SK-N-SH (cell line): ENCODE measurements around the gene CBFA2T2. TPM values are rescaled to one million over a fixed set of nuclear protein-coding genes. Genes with fewer than 3 reads are reported as not detected.
A peak's percentile ranks its signal among the peaks of the same experiment; 100 is the strongest.

Experiments used
- CTCF ChIA-PET: fragments of 300-600, 350-600 bp; formaldehyde crosslinking; extraction: SDS; loops from one replicate; lab custom pipeline; 2021; lab: Yijun Ruan, JAX
- POLR2A ChIA-PET: fragments of 350-600 bp; sonication (Branson Sonifier 250); formaldehyde crosslinking; extraction: SDS; loops from one replicate; lab custom pipeline; 2020; ENCODE audit warnings: antibody characterized with exemption, inconsistent platforms; lab: Yijun Ruan, JAX
- DNase-seq: peaks from one replicate; pipeline ENCODE4 v3.0.0; 2012
- H2AFZ ChIP-seq: fragments of 200-600 bp; sonication (generic); 2 replicates; pipeline ENCODE4 v1.8.1; 2016; ENCODE audit warnings: antibody characterized with exemption, mild to moderate bottlenecking, low read depth
- H3F3A ChIP-seq: fragments of 200-600 bp; sonication (generic); replicated peaks from 2 replicates; pipeline ENCODE3; 2016; ENCODE audit warnings: antibody characterized with exemption, mild to moderate bottlenecking; ENCODE audit not compliant: insufficient read depth
- H3K27ac ChIP-seq, 2 experiments: fragments of 200-500 bp in 1 of 2; fragments of 200-600 bp in 1 of 2; sonication (Bioruptor generic) in 1 of 2; sonication (generic), shearing (Covaris generic) in 1 of 2; 2 replicates each; pipeline versions ENCODE4 v1.5.1 to v1.6.1; 2014 to 2016; ENCODE audit warnings: low read depth in 2 of 2, inconsistent platforms in 1 of 2, low read length in 1 of 2, mild to moderate bottlenecking in 1 of 2, mixed read lengths in 1 of 2
- H3K27me3 ChIP-seq: fragments of 200-600 bp; sonication (generic), shearing (Covaris generic); 2 replicates; pipeline ENCODE4 v1.6.1; 2016; ENCODE audit warnings: mixed run types; ENCODE audit not compliant: insufficient read depth
- H3K36me3 ChIP-seq, 2 experiments: fragments of 200-500 bp in 1 of 2; fragments of 200-600 bp in 1 of 2; sonication (Bioruptor generic) in 1 of 2; sonication (generic) in 1 of 2; replicated peaks in 1 of 2; 2 replicates each; pipeline versions ENCODE3 to v1.5.1; 2014 to 2016; ENCODE audit warnings: low read length in 1 of 2, mild to moderate bottlenecking in 1 of 2; ENCODE audit not compliant: insufficient read depth in 2 of 2, control insufficient read depth in 1 of 2
- H3K4me1 ChIP-seq, 2 experiments: fragments of 200-500 bp in 1 of 2; fragments of 200-600 bp in 1 of 2; sonication (Bioruptor generic) in 1 of 2; sonication (generic), shearing (Covaris generic) in 1 of 2; 2 replicates each; pipeline versions ENCODE4 v1.5.1 to v1.6.1; 2014 to 2016; ENCODE audit warnings: low read depth in 1 of 2, low read length in 1 of 2, mixed run types in 1 of 2; ENCODE audit not compliant: insufficient read depth in 2 of 2, control insufficient read depth in 1 of 2
- H3K4me2 ChIP-seq: fragments of 200-600 bp; sonication (generic), shearing (Covaris generic); 2 replicates; pipeline ENCODE4 v1.6.1; 2017; ENCODE audit warnings: mixed run types
- H3K4me3 ChIP-seq, 2 experiments: fragments of 200-500 bp in 1 of 2; fragments of 200-600 bp in 1 of 2; sonication (Bioruptor generic) in 1 of 2; sonication (generic), shearing (Covaris generic) in 1 of 2; 2 replicates each; pipeline versions ENCODE4 v1.5.1 to v1.8.1; 2014 to 2016; ENCODE audit warnings: low read depth in 2 of 2, inconsistent platforms in 1 of 2, low read length in 1 of 2, mild to moderate bottlenecking in 1 of 2, mixed read lengths in 1 of 2, moderate library complexity in 1 of 2
- H3K79me2 ChIP-seq: fragments of 200-600 bp; sonication (generic); 2 replicates; pipeline ENCODE4 v1.8.1; 2017; ENCODE audit warnings: mild to moderate bottlenecking; ENCODE audit not compliant: insufficient read depth
- H3K9ac ChIP-seq: fragments of 200-600 bp; sonication (generic); 2 replicates; pipeline ENCODE4 v1.6.1; 2017; ENCODE audit warnings: mixed run types
- H3K9me2 ChIP-seq: fragments of 200-600 bp; sonication (generic); 2 replicates; pipeline ENCODE4 v1.6.1; 2017; ENCODE audit warnings: mixed run types
- H3K9me3 ChIP-seq: fragments of 200-600 bp; sonication (generic); 2 replicates; pipeline ENCODE4 v1.6.1; 2017; ENCODE audit warnings: mixed run types, mild to moderate bottlenecking, moderate library complexity
- H4K20me1 ChIP-seq: fragments of 200-600 bp; sonication (generic); 2 replicates; pipeline ENCODE4 v1.6.1; 2017; ENCODE audit warnings: mild to moderate bottlenecking, mixed run types; ENCODE audit not compliant: insufficient read depth
- EP300 ChIP-seq, 2 experiments: IDR thresholded peaks; 2 replicates each; pipeline versions ENCODE4 v1.4.0 to v1.6.1; 2012; ENCODE audit warnings: borderline replicate concordance in 1 of 2, low read depth in 1 of 2, low read length in 1 of 2
- FOXJ3 ChIP-seq: sonication (generic); formaldehyde crosslinking; IDR thresholded peaks from 2 replicates; pipeline ENCODE4 v1.5.1; 2020; ENCODE audit warnings: mild to moderate bottlenecking, missing genetic modification reagents
- IRF3 ChIP-seq: fragments of 150-350 bp; IDR thresholded peaks from 2 replicates; pipeline ENCODE4 v1.6.1; 2016; ENCODE audit warnings: mild to moderate bottlenecking, low read depth, low read length
- JUND ChIP-seq: IDR thresholded peaks from 2 replicates; pipeline ENCODE4 v1.4.0; 2012
- MEF2A ChIP-seq: IDR thresholded peaks from 2 replicates; pipeline ENCODE4 v1.4.0; 2012; ENCODE audit warnings: low read depth, borderline replicate concordance
- NFIC ChIP-seq: IDR thresholded peaks from 2 replicates; pipeline ENCODE4 v1.4.0; 2012; ENCODE audit warnings: borderline replicate concordance
- PBX3 ChIP-seq: IDR thresholded peaks from 2 replicates; pipeline ENCODE4; 2012
- RAD21 ChIP-seq: IDR thresholded peaks from 2 replicates; pipeline ENCODE4 v1.6.1; 2012; ENCODE audit warnings: mild to moderate bottlenecking, low read length
- REST ChIP-seq: IDR thresholded peaks from 2 replicates; pipeline ENCODE4 v1.6.1; 2012; ENCODE audit warnings: mild to moderate bottlenecking, low read depth, low read length, moderate library complexity
- SIN3A ChIP-seq: IDR thresholded peaks from 2 replicates; pipeline ENCODE4 v1.6.1; 2012; ENCODE audit warnings: low read depth, mild to moderate bottlenecking, low read length, moderate library complexity, borderline replicate concordance
- SMC3 ChIP-seq: IDR thresholded peaks from 2 replicates; pipeline ENCODE4 v1.6.1; 2012; ENCODE audit warnings: low read depth, low read length, improper control_type of control experiment
- TCF12 ChIP-seq: IDR thresholded peaks from 2 replicates; pipeline ENCODE4 v1.4.0; 2012
- TEAD4 ChIP-seq: IDR thresholded peaks from 2 replicates; pipeline ENCODE4 v1.4.0; 2012; ENCODE audit warnings: mild to moderate bottlenecking, borderline replicate concordance; ENCODE audit not compliant: insufficient read depth
- WGBS: methylation state at CpG from one replicate; pipeline ENCODE4 v1.1.6; 2017; ENCODE audit warnings: low lambda C conversion rate; 5-methylcytosine and 5-hydroxymethylcytosine counted together
- polyA plus RNA-seq, 3 experiments: library from polyadenylated mRNA; depleted of rRNA; stranded (reverse); fragments of >200 nt; gene quantifications; 2 replicates each; pipeline ENCODE4 v1.2.3, GENCODE V29; 2012

Gene CBFA2T2
- polyA plus RNA-seq, 1 of the 3 experiments (the other 2 are of a cell fraction) = 11.0 TPM

GRCh38 chr20:33658510-33658909 lies 168.6 kb downstream of the CBFA2T2 start:
- no peak overlapping the region for H3K4me3 ChIP-seq
- peaks cover 0 to 7% of the 10 kb centered on the region in 2 experiments for H3K36me3 ChIP-seq
- no peak overlapping the region for H3K4me2 ChIP-seq
- no peak overlapping the region for H3K9ac ChIP-seq
- ChIA-PET CTCF (interaction anchor here (1.0 to 1.3 kb wide), 2 partner anchors 10 to 201 kb away, joined by 3 read pairs; no protein-coding TSS in a partner anchor), POLR2A (no interaction called here)
- no peaks in the 10 kb centered on the region for H3F3A ChIP-seq
- no peak overlapping the region for H3K27ac ChIP-seq
- H3K79me2 ChIP-seq = no peaks in the 10 kb centered on the region
- no peaks in the 10 kb centered on the region for H3K9me3 ChIP-seq
- peak; percentile 31 for DNase-seq
- 94% methylated on average over 3 of the region's 8 CpGs for WGBS
- H4K20me1 ChIP-seq = no peaks in the 10 kb centered on the region
- no peak for TF ChIP-seq SMC3
- TF ChIP-seq EP300 (IDR thresholded peaks at IDR 0.05; ENCODE audit: borderline replicate concordance in 1 of 2, low read depth in 1 of 2, low read length in 1 of 2) = no peak
- TF ChIP-seq TCF12 = no peak
- TF ChIP-seq PBX3 = no peak
- no peak for TF ChIP-seq REST
- no peak for TF ChIP-seq TEAD4
- no peak for TF ChIP-seq FOXJ3 (CRISPR knock-in tag)
- TF ChIP-seq NFIC = no peak
- no peak for TF ChIP-seq JUND
- TF ChIP-seq SIN3A = no peak
- no peak for TF ChIP-seq RAD21
- TF ChIP-seq MEF2A = no peak
- no peak for TF ChIP-seq IRF3
- no peak overlapping the region for H2AFZ ChIP-seq
- H3K27me3 ChIP-seq = no peaks in the 10 kb centered on the region
- H3K9me2 ChIP-seq = no peaks in the 10 kb centered on the region
- peaks cover 0 to 11% of the 10 kb centered on the region in 2 experiments; a peak in 1 of 4 replicates for H3K4me1 ChIP-seq
